ENCODE data around the gene ZNF669.

ZNF669 gene

DNA sequence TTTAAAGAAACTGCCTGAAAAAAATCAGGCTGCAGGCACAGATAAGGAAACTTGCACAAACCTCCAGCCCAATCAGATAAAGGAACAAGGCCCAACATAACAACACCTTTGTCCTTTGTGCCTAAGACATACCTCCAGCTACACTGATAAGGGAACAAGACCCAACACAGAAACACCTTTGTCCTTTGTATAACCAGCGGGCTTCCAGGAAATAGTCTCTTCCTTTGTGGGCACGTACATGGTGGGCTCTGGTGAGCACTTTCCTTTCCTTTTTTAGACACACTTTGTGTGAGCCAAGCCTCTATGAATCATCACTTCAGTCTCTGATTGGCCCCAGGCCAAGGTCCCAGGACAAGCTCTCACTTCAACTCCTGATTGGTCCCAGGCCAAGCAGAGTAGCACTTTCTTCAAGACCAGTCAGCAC, 49.2 kb downstream of the ZNF669 start:
- no peak for DNase-seq
